Activated naive CD8-positive, alpha-beta T cell treated with anti-CD3 and anti-CD28 coated beads, Interleukin-2, amount 50 U/mL, for 16 hours (primary cell): Measurements from ENCODE around the gene KCND2.
"Not testable (repeated sequence)": the region's sequence is repeated elsewhere in the genome, so short reads cannot be mapped to it uniquely, and the experiment has no call there.

Experiments used
- DNase-seq: peaks from one replicate; pipeline ENCODE4 v3.0.0-alpha.2; 2020; ENCODE audit warnings: low read depth, low spot score

KCND2 gene

GRCh38 chr7:120742372-120742771 is 469.4 kb downstream of the KCND2 start:
- DNase-seq, result no peak

- DNase-seq, result no peak
Measured at GRCh38 chr7:120743128-120743527, 470.2 kb downstream of the KCND2 start.

- no peak for DNase-seq
Measured at GRCh38 chr7:120760050-120760449, 487.1 kb downstream of the KCND2 start.

GRCh38 chr7:120760851-120761250 is 487.9 kb downstream of the KCND2 start:
- no peak for DNase-seq

GRCh38 chr7:120770206-120770605 is 497.2 kb downstream of the KCND2 start:
- DNase-seq, result no peak

GRCh38 chr7:120774481-120774880 is 501.5 kb downstream of the KCND2 start:
- DNase-seq, result no peak

GRCh38 chr7:120775755-120776154 is 502.8 kb downstream of the KCND2 start:
- DNase-seq, result no peak

- DNase-seq, result not testable (repeated sequence)
Measured at GRCh38 chr7:120779078-120779477, 506.1 kb downstream of the KCND2 start.

- DNase-seq, result not testable (repeated sequence)
Measured at GRCh38 chr7:120780451-120780850, 507.5 kb downstream of the KCND2 start.

- DNase-seq, result no peak
Measured at GRCh38 chr7:120780938-120781337, 508.0 kb downstream of the KCND2 start.

- DNase-seq, result not testable (repeated sequence)
Measured at GRCh38 chr7:120781924-120782323, 508.9 kb downstream of the KCND2 start.

GRCh38 chr7:120783273-120783672 is 510.3 kb downstream of the KCND2 start:
- no peak for DNase-seq

- DNase-seq, result no peak
Measured at GRCh38 chr7:120783721-120784120, 510.7 kb downstream of the KCND2 start.

GRCh38 chr7:120785095-120785494 is 512.1 kb downstream of the KCND2 start:
- no peak for DNase-seq

GRCh38 chr7:120792091-120792860 is 519.3 kb downstream of the KCND2 start:
- DNase-seq, result no peak

- DNase-seq, result no peak
Measured at GRCh38 chr7:120792861-120793130, 519.8 kb downstream of the KCND2 start.

GRCh38 chr7:120793213-120793936 is 520.4 kb downstream of the KCND2 start:
- DNase-seq, result no peak

GRCh38 chr7:120794106-120794729 is 521.2 kb downstream of the KCND2 start:
- DNase-seq, result no peak

GRCh38 chr7:120797026-120797645 is 524.2 kb downstream of the KCND2 start:
- DNase-seq, result no peak

GRCh38 chr7:120799147-120799546 is 526.2 kb downstream of the KCND2 start:
- DNase-seq, result no peak
